Uterus (tissue), 4 donors: ENCODE measurements around the gene AHNAK. TPM values are rescaled to one million over a fixed set of nuclear protein-coding genes. Genes with fewer than 3 reads are reported as not detected.
"Not testable (repeated sequence)": the region's sequence is repeated elsewhere in the genome, so short reads cannot be mapped to it uniquely, and the experiment has no call there.

Experiments used
- DNase-seq, 2 donors: peaks; one replicate each; pipeline ENCODE4 v3.0.0-alpha.2; 2019 to 2020
- H3K27ac ChIP-seq, 2 donors: fragments of 200-600 bp; sonication (generic); 1 replicate in 1 of 2; 2 replicates in 1 of 2; pipeline ENCODE4 v1.5.1; 2016 to 2018
- H3K27me3 ChIP-seq, 2 donors: fragments of 200-600 bp; sonication (generic); one replicate each; pipeline ENCODE4 v1.5.1; 2018 to 2019; ENCODE audit warnings: control low read depth in 1 of 2
- H3K36me3 ChIP-seq, 2 donors: fragments of 200-600 bp; sonication (generic); one replicate each; pipeline ENCODE4 v1.5.1; 2019; ENCODE audit warnings: control low read depth in 1 of 2
- H3K4me1 ChIP-seq, 2 donors: fragments of 200-600 bp; sonication (generic); one replicate each; pipeline ENCODE4 v1.5.1; 2018 to 2019; ENCODE audit warnings: control low read depth in 1 of 2
- H3K4me3 ChIP-seq, 2 donors: fragments of 200-600 bp; sonication (generic); 1 replicate in 1 of 2; 2 replicates in 1 of 2; pipeline ENCODE4 v1.5.1; 2018 to 2019; ENCODE audit warnings: mild to moderate bottlenecking in 1 of 2
- H3K9me3 ChIP-seq, 2 donors: fragments of 200-600 bp; sonication (generic); one replicate each; pipeline ENCODE4 v1.5.1; 2019; ENCODE audit warnings: control low read depth in 1 of 2
- CTCF ChIP-seq, 4 experiments: fragments of 200-600 bp in 2 of 4; fragments of 450-650 bp in 2 of 4; sonication (generic) in 2 of 4; IDR thresholded peaks; one replicate each; pipeline ENCODE4 v1.5.1; 2016 to 2019; ENCODE audit warnings: antibody characterized with exemption in 4 of 4, mild to moderate bottlenecking in 2 of 4, moderate library complexity in 1 of 4
- POLR2A ChIP-seq, 2 donors: fragments of 450-650 bp; IDR thresholded peaks; one replicate each; pipeline ENCODE4 v1.6.1; 2016; ENCODE audit warnings: antibody characterized with exemption in 2 of 2, mild to moderate bottlenecking in 1 of 2, moderate library complexity in 1 of 2
- intact Hi-C: fragments of 100-400 bp; cut with DNase I; formaldehyde crosslinking; loops from one replicate; pipeline ENCODE4 v1.15.1; 2023; ENCODE audit warnings: low total_unique reads
- total RNA-seq, 4 donors: library from RNA; depleted of rRNA in 3 of 4; stranded (reverse); fragments of >200 nt in 3 of 4; gene quantifications; one replicate each; pipeline versions ENCODE4 v1.1.0 to v1.2.4, GENCODE V29; 2014 to 2023
- donor health status: DM: yes; HTN: yes; CAD: no.

The AHNAK gene
- total RNA-seq, 4 donors from 2014 or later = 452 to 1,353 (median 779) TPM

- Histone ChIP-seq H3K36me3 (no peaks in the 10 kb centered on the region), H3K4me1 (peaks cover 0 to 4% of the 10 kb centered on the region in 2 donors), H3K27ac (peak overlapping the region in 1 of 2 donors; percentile 17), H3K27me3 (no peaks in the 10 kb centered on the region), H3K9me3 (no peaks in the 10 kb centered on the region), H3K4me3 (no peak overlapping the region)
- TF ChIP-seq POLR2A (IDR thresholded peaks at IDR 0.05) = no peak
- TF ChIP-seq CTCF (IDR thresholded peaks at IDR 0.05) = no peak
- DNase-seq = no peak
- intact Hi-C loops = no loop called here
These were observed 46.5 kb downstream of the AHNAK start for GRCh38 chr11:62499944-62500649.

DNA sequence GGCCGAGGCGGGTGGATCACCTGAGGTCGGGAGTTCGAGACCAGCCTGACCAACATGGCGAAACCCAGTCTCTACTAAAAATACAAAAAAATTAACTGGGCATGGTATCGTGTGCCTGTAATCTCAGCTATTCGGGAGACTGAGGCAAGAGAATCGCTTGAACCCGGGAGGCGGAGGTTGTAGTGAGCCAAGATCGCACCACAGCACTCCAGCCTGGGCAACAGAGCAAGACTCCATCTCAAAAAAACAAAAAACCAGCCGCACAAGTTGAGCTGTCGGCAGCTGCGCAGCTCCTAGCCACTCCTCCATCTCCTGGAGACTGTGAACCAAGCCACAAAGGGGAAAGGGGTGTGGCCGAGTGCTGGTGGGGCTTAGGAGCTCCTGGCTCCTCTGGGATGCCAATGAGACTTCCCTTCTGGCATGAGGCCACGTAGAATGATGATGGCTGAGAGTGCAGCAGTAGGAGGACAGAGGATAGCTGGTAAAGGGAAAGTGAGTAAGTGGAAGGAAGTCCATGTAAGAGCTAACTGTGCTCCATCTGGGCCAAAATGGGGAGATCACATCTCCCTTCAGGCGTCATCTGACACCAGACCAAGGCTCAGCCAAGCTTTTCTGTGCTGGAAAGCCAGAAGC is 47.2 kb downstream of the AHNAK start:
- H3K4me3 ChIP-seq, H3K4me1 ChIP-seq, intact Hi-C loops, H3K27me3 ChIP-seq, H3K36me3 ChIP-seq, H3K9me3 ChIP-seq: not testable (repeated sequence)
- H3K27ac ChIP-seq = peak overlapping the region in 1 of 2 donors; percentile 17
- peak in 1 of 2 donors; percentile 58 for DNase-seq

- TF ChIP-seq POLR2A (IDR thresholded peaks at IDR 0.05) (no peak), CTCF (IDR thresholded peaks at IDR 0.05) (no peak)
- intact Hi-C loops = no loop called here
- Histone ChIP-seq H3K9me3 (no peaks in the 10 kb centered on the region), H3K27me3 (no peaks in the 10 kb centered on the region), H3K4me3 (no peak overlapping the region), H3K36me3 (no peaks in the 10 kb centered on the region), H3K27ac (no peak overlapping the region), H3K4me1 (peaks cover 0 to 4% of the 10 kb centered on the region in 2 donors)
- DNase-seq = no peak
These were observed 47.9 kb downstream of the AHNAK start for GRCh38 chr11:62498492-62499286.

GRCh38 chr11:62498031-62498430 is 48.6 kb downstream of the AHNAK start:
- intact Hi-C loops = no loop called here
- no peak for DNase-seq
- Histone ChIP-seq H3K9me3 (no peaks in the 10 kb centered on the region), H3K4me1 (peaks cover 0 to 4% of the 10 kb centered on the region in 2 donors), H3K27me3 (no peaks in the 10 kb centered on the region), H3K4me3 (no peak overlapping the region), H3K27ac (no peak overlapping the region), H3K36me3 (no peaks in the 10 kb centered on the region)
- no peak for TF ChIP-seq POLR2A (IDR thresholded peaks at IDR 0.05)
- no peak for TF ChIP-seq CTCF (IDR thresholded peaks at IDR 0.05)

DNA sequence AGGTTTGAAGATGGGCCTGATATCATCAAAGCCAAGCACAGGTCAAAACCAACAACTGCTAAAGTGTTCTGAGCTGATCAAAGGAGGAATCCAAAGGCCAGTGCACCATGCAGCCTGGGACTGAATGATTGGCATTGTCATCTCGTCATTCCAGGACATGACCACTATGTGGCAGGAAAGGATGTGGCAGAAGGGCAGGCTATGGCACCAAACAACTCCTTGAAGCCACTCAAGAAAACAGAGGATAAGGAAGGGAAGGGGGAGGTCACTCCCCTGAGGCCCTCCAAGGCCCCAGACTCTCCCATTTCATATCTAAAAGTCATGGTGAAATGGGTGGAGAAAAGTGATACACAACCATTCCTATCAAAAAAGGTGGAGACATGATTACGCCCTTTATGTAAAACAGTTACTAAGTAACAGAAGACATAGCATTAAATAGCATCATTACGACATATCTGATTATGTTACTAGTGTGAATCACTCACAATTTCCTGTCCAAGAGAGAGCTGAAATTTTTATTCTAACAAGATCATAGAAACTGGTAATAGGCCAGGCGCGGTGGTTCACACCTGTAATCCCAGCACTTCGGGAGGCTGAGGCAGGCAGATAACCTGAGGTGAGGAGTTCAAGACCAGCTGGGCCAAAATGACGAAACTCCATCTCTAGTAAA is 49.3 kb downstream of the AHNAK start:
- H3K9me3 ChIP-seq = no peaks in the 10 kb centered on the region
- no peak overlapping the region for H3K27ac ChIP-seq
- TF ChIP-seq POLR2A (IDR thresholded peaks at IDR 0.05) (no peak), CTCF (IDR thresholded peaks at IDR 0.05) (peak in 3 of 4 experiments; percentile 5 to 36 (median 34))
- DNase-seq = no peak
- no peaks in the 10 kb centered on the region for H3K36me3 ChIP-seq
- H3K4me1 ChIP-seq = peaks cover 0 to 4% of the 10 kb centered on the region in 2 donors
- intact Hi-C loops = no loop called here
- H3K27me3 ChIP-seq = no peaks in the 10 kb centered on the region
- H3K4me3 ChIP-seq = no peak overlapping the region
